ENCODE results near the gene DRAM1.

GRCh38 chr12:101931498-101932326, 54.3 kb downstream of the DRAM1 start:
- TF ChIP-seq POLR2A (IDR thresholded peaks at IDR 0.05; ENCODE audit: low read length), result no peak
- TF ChIP-seq FOSL2 (IDR thresholded peaks at IDR 0.05), result no peak
- TF ChIP-seq FOSL2 (CRISPR knock-in tag; IDR thresholded peaks at IDR 0.05), result no peak
- TF ChIP-seq MYC (IDR thresholded peaks at IDR 0.05; ENCODE audit: borderline replicate concordance, low read length), result no peak
- no peak for TF ChIP-seq CBX2 (IDR thresholded peaks at IDR 0.05; ENCODE audit: borderline replicate concordance, low read depth)
- no peak for TF ChIP-seq CBX8 (IDR thresholded peaks at IDR 0.05)
- no peak for TF ChIP-seq CTCF (IDR thresholded peaks at IDR 0.05)
- TF ChIP-seq RCOR1 (IDR thresholded peaks at IDR 0.05; ENCODE audit: low read depth, low read length), result no peak
- TF ChIP-seq REST (IDR thresholded peaks at IDR 0.05), result no peak
- TF ChIP-seq RNF2 (IDR thresholded peaks at IDR 0.05; ENCODE audit: borderline replicate concordance, low read depth), result no peak
- TF ChIP-seq SMC3 (IDR thresholded peaks at IDR 0.05), result no peak
- no peak for TF ChIP-seq MAX (IDR thresholded peaks at IDR 0.05)
- no peak for TF ChIP-seq RAD21 (conservative IDR thresholded peaks at IDR 0.05 in 1 of 2, IDR thresholded peaks at IDR 0.05 in 1 of 2)
- no peak for TF ChIP-seq MAFK (IDR thresholded peaks at IDR 0.05; ENCODE audit: partially characterized antibody)
- TF ChIP-seq POLR2AphosphoS2 (conservative IDR thresholded peaks at IDR 0.05; ENCODE audit: low read length), result no peak

All from A549 (cell line).